IPS DF 4.7 (cell line): ENCODE data around the gene EEF1A2.

Source experiments
- DNase-seq: peaks from one replicate; pipeline ENCODE4 v3.0.0-alpha.2; 2013; ENCODE audit warnings: low spot score; ENCODE audit errors: extremely low read depth

EEF1A2 gene

DNA sequence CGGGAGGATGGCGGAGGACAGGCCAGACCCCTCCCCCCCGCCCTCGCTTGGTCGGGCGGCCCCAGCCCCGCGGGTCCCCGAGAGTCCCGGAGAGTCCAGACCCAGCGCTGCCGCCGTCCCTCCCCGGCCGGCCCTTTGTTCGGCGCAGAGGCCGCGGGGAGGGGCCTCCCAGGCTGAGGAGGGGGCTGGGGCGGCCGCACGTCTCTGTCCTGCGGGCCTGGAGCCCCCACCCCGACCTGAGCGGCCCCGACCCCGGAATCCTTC lies 27.2 kb downstream of the EEF1A2 start:
- DNase-seq = no peak

DNA sequence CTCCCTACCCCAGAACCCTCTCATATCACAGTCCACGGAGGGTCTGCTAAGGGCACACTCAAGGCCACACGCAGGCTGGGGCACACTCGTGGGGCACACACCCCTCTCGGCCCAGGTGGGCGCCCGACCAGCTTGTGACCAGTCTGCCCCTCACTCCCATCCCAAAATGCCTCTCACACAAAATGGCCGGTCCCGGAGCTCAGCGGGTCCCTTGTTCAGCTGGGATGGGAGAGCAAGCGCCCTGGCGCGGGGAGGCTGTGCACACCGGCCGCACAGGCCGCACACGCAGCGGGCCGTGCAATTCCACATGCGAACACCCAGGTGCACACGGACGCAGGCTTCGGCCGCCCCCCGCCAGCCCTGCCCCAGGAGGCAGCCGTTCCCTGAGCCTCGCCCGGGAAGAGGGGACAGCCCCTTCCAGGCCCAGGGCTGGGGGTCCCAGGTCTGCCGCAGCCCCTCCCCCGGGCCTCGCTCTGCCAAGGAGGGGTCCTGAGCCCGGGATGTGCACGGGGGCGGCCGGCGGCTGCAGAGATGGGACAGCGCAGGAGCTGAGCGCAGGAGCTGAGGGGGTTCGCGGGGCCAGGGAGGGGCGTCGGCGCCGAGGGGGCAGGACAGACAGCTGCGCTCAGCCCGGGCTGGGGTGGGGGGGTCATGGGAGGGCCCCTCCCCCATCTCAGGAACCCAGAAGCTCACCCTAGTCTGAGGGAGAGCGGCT lies 27.7 kb downstream of the EEF1A2 start:
- DNase-seq = no peak

DNA sequence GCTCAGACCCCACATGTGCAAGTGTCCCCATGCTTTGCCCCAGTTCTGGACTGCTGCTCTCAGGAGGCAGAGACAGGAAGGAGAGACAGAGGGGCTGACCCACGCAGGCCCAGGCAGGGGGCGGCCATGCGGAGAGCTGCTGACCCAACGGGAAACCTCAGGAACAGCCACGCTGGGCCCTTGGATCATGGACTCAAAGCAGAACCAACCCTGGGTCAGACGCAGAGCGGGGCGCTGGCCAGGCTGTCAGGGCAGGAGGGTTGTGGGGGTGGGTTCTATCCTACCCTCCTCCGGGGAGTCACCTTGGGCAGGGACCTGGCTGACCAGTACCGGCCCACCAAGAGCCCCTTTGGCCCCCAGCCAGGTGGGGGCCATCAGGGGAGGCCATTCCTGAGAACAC lies 28.5 kb downstream of the EEF1A2 start:
- no peak for DNase-seq

DNA sequence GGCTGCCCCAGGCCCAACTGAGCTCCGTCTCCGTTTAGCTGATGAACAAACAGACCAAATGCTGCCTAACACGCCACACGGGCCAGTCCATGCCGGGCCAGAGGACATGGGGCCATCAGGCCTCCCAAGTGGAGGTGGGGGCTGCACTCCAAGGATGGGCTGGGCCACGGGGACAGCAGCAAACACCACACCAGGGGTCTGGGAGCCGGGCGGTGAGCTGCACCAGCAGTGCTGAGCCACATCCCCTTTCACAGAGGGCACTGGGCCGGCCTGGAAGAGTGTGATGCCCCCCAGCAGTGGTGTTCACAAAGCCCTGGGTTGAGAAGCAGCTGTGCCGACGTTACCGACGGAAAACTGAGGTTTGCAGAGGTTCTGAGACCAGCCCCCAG lies 29.2 kb downstream of the EEF1A2 start:
- no peak for DNase-seq

DNA sequence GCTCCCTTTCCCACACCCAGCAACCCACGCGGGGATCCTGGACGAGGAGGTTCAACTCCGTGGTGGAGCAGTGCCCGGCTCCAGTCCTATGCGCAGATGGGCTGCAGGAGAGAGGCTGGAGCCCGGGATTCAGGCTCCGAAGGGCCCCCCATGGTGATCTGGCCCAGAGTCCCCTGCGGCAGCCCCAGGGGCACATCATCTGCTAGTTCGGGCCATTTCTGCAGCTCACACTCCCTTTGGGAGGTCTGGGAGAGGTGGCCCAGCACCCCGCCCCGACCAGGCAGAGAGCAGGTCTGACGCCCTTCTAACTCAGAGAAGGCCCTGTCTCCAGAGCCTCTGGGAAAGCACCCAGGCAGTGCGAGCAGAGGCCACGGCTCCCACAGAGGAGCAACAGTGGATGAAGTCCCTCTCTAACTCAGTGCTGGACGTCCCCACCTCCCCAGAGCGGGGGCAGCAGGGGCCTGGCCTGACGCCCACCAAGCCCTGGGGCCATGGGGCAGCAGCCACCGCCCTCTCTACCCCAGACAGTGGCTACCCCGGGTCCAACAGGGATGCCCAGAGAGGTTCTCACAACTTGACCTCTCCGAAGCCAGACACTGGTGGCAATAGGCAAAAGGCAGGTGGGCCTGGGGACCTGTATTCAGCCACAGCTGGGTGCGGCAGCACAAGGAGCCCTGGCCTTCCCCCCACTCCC lies 29.7 kb downstream of the EEF1A2 start:
- no peak for DNase-seq

DNA sequence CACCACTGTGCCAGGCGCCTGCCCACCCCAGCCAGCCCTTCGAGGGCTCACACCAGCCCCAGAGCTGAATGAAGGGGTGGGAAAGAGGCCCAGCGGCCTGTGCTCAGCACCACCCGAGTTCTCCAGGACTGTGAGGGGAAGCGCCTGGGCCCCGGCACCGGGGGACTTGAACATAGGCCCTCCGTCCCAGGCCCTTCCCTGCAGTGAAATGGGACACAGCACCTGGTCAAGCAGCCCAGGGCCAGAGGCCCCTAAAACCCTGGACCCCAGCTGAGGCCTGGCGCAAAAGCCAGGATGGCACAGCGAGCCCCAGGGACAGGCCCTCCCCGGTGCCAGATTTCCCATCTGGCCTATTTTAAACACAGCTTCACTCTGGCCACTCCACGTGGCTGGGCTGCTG lies 30.5 kb downstream of the EEF1A2 start:
- no peak for DNase-seq

DNA sequence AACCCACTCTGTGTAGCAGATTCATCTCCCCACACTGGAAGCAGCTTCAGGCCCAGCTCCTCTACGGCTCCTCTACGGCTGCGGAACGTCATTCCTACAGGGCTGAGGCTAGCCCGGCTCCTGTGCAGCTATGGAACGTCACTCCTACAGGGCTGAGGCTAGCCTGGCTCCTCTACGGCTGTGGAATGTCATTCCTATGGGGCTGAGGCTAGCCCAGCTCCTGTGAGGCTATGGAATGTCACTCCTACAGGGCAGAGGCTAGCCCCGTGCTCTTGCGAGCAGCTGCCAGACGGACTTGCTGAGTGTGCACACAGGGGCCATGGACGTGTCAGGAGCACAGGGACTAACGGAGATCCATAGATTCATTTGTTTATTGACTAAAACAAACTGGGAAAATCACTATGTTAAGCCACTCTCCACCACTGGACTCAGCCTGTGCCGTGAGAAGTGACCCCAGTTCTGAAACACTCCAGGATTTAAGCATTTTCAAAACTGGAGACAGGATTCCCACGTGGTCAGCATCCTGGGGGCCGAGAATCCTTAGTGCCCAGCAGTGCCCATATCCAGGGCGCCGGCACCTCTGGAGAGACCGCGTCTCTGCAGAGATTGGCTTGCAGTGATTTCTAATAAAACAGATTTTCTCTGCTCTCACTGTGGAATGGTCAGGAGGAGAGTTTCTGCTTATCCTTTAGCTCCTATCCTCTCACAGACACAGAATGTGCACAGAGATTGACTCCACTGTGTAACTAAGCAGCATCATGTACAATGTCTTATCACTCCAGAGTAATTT lies 31.4 kb downstream of the EEF1A2 start:
- no peak for DNase-seq

DNA sequence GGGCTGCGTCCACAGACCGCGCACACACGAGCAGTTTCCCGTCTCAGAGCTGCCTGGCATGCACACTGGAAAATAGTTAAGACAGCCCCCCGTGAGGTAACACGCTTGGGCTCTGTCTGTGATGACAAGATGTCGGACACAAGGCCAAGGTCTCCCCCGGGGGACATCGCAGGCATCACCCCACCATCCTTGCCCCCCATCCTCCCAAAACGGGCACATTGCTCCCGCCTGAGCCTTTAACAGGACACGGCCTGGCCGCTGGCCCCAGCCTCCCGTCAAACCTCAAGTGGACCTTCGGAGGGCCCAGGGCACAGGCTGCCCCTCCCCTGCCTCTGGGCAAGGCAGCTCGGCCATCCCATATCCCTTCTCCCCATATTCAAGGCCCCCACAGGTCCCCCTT lies 32.0 kb downstream of the EEF1A2 start:
- DNase-seq = no peak

DNA sequence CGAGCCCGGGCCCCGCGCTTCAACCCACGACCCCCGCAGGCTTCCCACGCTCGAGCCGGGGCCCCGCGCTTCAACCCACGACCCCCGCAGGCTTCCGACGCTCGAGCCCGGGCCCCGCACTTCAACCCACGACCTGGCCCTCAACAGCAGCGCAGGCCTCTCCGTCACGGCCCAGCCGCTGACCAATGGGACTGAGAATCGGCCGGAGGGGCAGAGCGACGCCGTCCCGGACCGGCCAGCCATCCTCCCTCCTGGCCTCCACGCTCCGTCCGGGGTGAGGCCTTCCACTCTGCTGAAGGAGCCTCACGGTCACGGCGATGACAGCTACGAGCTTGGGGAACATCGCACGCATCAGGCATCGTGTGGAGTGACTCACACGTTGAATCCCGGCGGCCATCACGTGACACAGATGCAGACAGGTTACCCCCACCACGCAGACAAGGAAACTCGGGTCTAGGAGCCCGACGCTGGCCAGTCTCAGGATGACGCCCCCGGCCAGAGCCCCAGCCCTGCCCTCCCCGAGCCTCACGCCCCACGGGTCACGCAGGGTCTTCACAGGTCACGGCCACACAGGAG lies 32.5 kb downstream of the EEF1A2 start:
- no peak for DNase-seq

DNA sequence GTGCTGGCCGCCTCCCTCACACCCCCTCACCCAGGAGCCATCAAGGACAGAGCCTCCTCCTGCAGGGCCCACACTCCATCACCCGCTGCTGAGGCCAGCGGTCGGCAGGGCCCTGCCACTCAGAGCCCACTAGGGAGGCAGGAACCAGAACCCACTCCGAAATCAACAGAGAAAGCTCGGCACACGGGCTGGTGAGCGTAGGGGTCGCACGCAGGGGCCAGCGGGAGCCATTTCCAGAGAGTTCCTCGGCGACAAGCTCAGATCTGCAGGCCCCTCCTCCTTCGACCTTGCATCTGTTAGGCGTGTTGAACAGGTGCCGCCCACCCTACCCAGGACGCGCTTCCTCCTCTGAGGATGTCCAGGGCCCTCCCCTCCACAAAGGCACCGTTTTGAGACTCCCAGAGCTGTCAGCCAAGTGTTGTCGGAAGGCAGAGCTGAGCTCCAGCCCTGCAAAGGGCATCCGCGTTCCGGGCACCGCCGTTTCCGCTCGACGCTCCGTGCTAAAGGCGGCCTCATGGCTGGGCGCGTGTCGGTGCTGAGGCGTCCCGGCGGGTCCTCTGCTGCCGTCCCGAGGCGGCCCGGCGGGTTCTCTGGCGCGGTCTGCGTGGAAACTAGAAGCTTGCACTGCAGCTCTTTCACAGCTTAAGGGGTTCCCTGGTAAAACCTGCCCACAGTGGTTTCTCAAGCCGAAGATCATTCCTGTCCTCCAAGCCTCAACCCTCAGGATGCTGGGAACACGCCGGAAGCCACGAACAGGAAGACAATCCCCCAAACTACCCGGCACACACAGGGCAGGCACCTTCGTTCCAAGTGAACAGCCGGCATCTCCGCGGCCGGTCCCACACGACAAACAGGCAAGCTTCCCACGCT lies 33.3 kb downstream of the EEF1A2 start:
- DNase-seq = no peak

DNA sequence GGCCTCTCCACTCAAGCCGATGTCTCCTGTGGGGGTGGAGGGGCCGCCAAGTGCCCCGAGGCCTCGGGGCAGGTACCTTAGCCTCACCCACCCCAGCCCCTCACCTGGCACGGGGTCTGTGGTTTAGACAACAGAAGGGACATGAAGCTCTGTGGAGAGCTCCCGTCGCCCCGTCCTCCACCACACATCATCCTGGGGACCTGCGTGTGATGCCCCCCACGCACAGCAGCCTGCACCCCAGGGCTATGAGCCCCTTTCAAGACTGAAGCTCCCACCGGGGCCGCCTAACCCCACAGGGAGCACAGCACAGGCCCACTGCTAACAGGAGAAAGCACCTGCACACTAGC lies 34.6 kb downstream of the EEF1A2 start:
- DNase-seq = no peak

DNA sequence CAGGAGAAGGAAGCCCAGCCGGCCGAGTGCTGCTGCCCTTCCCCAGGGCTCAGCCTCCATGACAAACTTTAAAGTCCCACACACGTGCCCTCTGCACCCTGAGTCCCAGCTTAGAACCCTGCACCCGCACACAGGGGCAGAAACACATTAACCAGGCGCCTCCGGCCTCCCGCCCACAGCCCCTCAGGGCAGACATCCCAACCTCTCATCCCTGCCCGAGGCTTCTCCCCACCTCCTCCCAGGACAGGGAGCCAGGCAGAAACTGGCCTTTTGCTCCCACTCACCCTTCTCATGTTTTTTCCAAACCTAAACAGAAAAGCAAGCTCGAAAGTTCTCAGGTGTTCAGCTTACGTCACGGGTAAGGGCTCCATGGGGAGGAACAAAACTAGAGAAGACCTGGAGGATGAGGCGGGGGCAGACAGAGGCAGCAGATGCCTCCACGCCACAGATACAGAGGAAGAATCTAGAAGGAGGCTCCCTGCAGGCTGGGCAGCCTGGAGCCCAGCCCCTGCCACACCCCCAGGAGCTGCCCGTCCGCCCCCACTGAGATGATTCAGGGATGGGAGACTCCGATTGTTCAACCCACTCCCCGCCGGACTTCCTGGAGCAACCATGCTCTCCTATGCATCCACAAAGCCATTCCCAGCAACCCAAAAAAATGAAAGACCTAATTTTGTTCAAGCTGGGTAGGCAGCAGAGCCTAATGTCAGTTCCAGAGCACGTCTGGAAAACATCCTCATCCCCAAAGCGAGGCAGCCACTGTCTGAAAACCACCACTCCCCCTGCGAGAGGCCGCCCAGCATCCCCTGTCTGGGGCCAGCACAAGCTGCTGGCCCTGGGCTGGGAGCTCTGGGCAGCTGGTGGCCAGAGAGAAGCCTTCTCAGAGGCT lies 35.2 kb downstream of the EEF1A2 start:
- no peak for DNase-seq

DNA sequence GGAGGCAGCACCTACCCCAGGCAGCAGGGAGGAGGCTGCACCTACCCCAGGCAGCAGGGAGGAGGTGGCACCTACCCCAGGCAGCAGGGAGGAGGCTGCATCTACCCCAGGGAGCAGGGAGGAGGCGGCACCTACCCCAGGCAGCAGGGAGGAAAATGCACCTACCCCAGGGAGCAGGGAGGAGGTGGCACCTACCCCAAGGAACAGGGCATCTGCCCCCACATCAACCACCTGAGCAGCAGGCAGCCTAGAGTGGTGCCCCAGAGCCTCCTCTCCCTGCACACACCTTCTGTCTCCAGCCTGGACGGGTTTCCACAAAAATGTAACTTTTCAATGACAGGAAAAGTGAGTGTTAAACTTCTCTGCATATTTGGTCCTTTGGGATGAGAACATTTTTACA lies 36.6 kb downstream of the EEF1A2 start:
- DNase-seq = no peak

DNA sequence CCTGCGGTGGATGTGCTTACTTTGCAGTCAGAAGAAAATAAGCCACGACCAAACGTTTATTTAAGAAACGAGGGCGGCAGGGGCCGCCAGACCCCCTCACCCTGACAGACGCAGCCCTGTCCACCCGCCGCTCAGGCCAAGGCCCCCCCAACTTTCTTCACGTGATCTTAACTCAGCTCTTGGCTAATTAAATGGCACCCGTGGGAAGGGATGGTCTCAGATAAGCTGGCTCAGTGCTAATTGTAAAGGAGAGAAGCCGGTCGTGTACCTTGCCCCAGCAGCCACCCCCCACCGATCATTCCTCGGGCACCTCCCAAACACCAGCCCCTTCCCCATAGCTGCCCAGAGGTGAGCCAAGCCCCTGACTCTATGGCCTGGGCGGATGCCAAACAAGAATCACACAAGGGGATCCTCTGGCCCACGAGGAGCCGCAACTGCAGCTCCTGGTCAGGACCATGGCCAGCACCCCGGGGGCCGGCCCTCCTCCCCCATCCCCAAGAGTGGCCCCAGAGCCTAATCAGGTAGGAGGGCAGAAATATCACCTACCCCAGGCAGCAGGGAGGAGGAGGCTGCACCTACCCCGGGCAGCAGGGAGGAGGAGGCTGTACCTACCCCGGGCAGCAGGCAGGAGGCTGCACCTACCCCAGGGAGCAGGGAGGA lies 37.6 kb downstream of the EEF1A2 start:
- DNase-seq = no peak

DNA sequence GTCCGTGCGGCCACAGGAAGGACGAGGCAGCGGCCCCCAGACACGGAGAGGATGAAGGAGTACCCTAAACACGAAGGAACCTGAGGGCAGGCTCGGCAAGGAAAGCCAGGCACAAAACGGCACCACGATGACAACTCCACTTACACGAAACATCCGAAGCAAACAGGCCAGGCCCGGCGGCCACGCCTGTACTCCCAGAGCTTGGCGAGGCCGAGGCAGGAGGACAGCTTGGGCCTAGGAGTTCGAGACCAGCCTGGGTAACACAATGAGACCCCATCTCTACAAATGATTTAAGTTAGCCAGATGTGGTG lies 39.9 kb downstream of the EEF1A2 start:
- no peak for DNase-seq

DNA sequence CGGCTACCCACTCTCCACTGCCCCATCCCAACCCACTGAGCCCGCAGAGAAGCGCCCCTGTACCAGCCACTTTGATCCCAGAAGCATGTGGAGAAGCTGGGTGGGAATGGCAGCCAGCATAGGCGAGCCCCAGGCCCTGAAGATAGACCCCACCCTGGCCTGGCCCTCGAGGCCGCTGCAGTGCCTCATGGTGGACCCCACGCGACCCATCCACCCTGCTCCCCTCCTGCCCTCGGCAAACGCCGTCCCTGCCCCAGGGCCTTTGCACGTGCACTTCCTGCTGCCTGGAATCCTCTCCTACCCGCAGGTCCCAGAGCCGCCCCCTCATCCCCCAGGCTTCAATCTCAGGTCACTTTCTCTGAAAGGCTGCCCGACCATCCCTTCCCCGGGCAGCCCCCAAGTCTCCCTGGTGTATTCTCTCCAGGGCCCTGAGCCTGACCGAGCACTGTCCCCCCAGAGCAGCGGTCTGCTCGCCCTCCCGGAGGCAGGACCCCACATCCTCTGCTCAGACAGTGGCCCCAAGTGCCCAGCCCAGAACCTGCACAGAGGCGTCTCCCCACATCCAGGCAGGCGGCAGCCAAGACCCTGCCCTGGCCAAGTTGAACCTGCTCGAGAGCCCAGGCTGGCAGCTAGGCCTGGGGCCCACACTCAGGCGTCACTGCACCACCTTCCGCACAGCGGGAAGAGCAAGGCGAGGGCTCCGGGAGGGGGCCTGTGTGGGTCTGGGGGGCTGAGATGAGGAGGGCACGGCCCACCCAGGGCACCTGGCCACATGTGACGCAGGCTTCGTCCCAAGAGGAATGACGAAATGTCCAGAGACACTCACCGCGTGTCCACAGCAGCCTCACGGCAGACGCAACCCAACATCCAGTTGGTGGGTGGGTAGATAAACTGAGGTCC lies 40.5 kb downstream of the EEF1A2 start:
- no peak for DNase-seq

DNA sequence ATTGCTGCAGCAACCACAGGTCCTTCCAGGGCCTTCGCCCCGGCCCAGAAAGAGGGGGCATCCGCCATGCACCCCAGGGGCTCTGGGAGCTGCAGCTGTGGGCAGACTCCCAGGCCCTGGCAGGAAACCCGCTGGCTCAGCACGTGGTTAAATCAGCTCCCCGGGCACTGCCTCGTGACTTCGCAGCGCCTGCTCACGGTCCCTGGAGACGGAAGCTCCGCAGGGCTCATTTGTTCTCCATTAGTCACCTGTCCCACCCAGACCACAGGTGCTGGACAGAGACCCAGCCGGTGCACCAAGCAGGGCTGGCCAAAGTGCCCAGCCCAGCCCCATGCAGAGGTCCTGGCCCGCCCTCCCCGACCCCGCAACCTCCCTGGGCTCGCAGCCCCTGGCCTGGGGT lies 41.1 kb downstream of the EEF1A2 start:
- DNase-seq = no peak

DNA sequence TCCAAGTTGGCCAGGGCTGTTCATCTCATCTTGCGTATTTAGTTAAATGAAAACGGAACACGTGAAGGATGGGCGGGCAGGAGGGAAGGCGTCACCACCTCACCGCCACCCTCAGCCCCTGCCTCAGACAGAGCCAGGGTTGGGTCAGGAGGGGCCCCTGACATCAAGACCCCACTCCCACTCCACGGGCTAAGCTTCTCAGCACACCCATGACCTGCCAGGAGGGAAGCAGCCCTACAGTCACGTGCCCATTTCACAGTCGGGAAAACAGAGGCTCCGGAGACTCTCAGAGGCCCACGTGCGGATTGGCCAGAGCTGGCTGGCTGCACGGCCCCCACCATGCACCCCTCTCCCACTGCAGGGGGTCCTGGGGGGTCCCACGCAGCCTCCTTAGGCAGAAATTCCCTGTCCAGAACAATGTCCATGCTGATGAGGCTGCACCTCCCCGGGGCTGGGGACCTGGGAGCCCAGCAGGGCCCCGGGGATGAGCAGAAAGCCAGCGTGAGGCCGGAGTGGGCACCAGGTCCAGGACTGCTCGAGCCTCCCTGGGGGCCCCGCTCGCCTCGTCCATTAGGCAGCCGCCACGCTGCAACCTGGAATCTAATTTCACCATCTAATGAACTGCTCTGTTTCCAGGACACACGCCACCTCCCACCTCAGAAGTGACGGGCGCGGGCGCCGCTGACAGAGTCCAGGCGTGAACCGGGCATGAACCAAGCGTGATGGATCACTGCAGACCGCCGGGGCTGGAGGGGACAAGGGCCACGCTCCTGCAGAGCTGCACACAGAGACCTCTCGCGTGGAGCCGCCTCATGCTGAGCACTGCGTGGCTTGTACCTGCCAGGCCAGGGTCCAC lies 42.2 kb downstream of the EEF1A2 start:
- no peak for DNase-seq

DNA sequence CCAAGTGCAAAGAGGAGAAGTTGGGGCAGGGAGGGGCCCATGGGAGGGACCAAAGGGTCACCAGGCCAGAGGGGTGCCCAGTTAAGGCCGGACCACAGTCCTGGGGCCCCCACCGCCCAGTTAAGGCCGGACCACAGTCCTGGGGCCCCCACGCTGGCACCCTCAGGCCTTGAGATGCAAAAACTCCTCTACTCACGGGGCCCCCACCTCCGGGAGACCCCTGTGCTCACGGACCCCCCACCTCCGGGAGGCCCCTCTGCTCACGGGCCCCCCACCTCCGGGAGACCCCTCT lies 43.4 kb downstream of the EEF1A2 start:
- no peak for DNase-seq
